Measurements from ENCODE around the gene TSPAN14.
A peak's percentile ranks its signal among the peaks of the same experiment; 100 is the strongest.

Gene TSPAN14

DNA sequence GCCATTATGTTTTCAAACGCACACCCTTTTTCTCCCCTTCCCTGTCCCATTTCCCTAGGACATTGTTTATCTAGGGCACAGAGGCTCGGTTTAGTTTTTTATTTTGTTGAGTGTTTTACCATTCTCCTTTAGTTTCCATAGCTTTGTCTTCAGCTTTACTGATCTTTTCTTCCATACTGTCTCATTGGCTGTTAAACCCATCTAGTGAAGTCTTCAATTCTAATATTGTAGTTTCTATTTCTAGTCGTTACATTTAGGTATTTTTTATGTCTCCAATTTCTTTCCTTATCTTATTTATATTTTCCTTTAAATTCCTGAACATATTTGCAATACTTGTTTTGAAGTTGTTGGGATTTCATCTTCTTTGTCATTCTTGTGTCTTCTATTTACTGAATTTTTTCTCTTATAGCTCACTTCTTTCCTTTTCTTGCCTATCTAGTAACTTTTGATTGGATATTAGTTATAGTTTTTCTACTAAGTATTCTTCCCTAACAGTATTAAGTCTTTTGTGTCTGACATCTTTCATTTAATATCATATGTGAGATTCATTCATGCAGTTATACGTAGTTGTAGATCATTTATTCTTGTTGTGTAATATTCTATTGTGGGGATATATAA, 42.6 kb downstream of the TSPAN14 start:
- H3K27ac ChIP-seq (replicated peaks) = peak overlapping the region; percentile 76
- TF ChIP-seq GABPA (IDR thresholded peaks at IDR 0.05; ENCODE audit: low read depth) = no peak
- TF ChIP-seq CTCF (IDR thresholded peaks at IDR 0.05; ENCODE audit: insufficient read depth, low read length) = no peak
- TF ChIP-seq, protein P1, sequence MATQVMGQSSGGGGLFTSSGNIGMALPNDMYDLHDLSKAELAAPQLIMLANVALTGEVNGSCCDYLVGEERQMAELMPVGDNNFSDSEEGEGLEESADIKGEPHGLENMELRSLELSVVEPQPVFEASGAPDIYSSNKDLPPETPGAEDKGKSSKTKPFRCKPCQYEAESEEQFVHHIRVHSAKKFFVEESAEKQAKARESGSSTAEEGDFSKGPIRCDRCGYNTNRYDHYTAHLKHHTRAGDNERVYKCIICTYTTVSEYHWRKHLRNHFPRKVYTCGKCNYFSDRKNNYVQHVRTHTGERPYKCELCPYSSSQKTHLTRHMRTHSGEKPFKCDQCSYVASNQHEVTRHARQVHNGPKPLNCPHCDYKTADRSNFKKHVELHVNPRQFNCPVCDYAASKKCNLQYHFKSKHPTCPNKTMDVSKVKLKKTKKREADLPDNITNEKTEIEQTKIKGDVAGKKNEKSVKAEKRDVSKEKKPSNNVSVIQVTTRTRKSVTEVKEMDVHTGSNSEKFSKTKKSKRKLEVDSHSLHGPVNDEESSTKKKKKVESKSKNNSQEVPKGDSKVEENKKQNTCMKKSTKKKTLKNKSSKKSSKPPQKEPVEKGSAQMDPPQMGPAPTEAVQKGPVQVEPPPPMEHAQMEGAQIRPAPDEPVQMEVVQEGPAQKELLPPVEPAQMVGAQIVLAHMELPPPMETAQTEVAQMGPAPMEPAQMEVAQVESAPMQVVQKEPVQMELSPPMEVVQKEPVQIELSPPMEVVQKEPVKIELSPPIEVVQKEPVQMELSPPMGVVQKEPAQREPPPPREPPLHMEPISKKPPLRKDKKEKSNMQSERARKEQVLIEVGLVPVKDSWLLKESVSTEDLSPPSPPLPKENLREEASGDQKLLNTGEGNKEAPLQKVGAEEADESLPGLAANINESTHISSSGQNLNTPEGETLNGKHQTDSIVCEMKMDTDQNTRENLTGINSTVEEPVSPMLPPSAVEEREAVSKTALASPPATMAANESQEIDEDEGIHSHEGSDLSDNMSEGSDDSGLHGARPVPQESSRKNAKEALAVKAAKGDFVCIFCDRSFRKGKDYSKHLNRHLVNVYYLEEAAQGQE (IDR thresholded peaks at IDR 0.05; ENCODE audit: insufficient replicate concordance, low read depth) = no peak
- TF ChIP-seq SPI1 (IDR thresholded peaks at IDR 0.05; ENCODE audit: borderline replicate concordance, low read depth) = no peak
- no peak for TF ChIP-seq POLR2AphosphoS5 (IDR thresholded peaks at IDR 0.05; ENCODE audit: low read depth)
- H3K4me3 ChIP-seq (replicated peaks; ENCODE audit: insufficient read depth, low read length) = no peak overlapping the region
- H3K27me3 ChIP-seq (ENCODE audit: insufficient read depth, poor library complexity, severe bottlenecking) = no peaks in the 10 kb centered on the region
- DNase-seq (ENCODE audit: low read depth in 1 of 2, low spot score in 1 of 2) = no peak

- TF ChIP-seq, protein P1 (IDR thresholded peaks at IDR 0.05; ENCODE audit: insufficient replicate concordance, low read depth) = no peak
- TF ChIP-seq SPI1 (IDR thresholded peaks at IDR 0.05; ENCODE audit: borderline replicate concordance, low read depth) (no peak), POLR2AphosphoS5 (IDR thresholded peaks at IDR 0.05; ENCODE audit: low read depth) (no peak), CTCF (IDR thresholded peaks at IDR 0.05; ENCODE audit: insufficient read depth, low read length) (no peak), GABPA (IDR thresholded peaks at IDR 0.05; ENCODE audit: low read depth) (no peak)
- DNase-seq (ENCODE audit: low read depth in 1 of 2, low spot score in 1 of 2) = peak; percentile 57 to 60
- no peak overlapping the region for H3K4me3 ChIP-seq (replicated peaks; ENCODE audit: insufficient read depth, low read length)
- H3K27me3 ChIP-seq (ENCODE audit: insufficient read depth, poor library complexity, severe bottlenecking) = no peaks in the 10 kb centered on the region
- peak overlapping the region; percentile 76 for H3K27ac ChIP-seq (replicated peaks)
Measured at GRCh38 chr10:80497187-80498077, 43.3 kb downstream of the TSPAN14 start.

- H3K4me3 ChIP-seq (replicated peaks; ENCODE audit: insufficient read depth, low read length) = no peak overlapping the region
- peak overlapping the region; percentile 76 for H3K27ac ChIP-seq (replicated peaks)
Measured at GRCh38 chr10:80498078-80498832, 44.1 kb downstream of the TSPAN14 start.

More at GRCh38 chr10:80498078-80498832, 44.1 kb downstream of the TSPAN14 start:
- H3K27me3 ChIP-seq (ENCODE audit: insufficient read depth, poor library complexity, severe bottlenecking) = no peaks in the 10 kb centered on the region
- no peak for DNase-seq (ENCODE audit: low read depth in 1 of 2, low spot score in 1 of 2)
- TF ChIP-seq CTCF (IDR thresholded peaks at IDR 0.05; ENCODE audit: insufficient read depth, low read length) (no peak), SPI1 (IDR thresholded peaks at IDR 0.05; ENCODE audit: borderline replicate concordance, low read depth) (no peak), POLR2AphosphoS5 (IDR thresholded peaks at IDR 0.05; ENCODE audit: low read depth) (no peak), GABPA (IDR thresholded peaks at IDR 0.05; ENCODE audit: low read depth) (no peak)
- TF ChIP-seq, protein P1 (IDR thresholded peaks at IDR 0.05; ENCODE audit: insufficient replicate concordance, low read depth) = no peak

Data from HL-60 (cell line).